HL-60 (cell line): ENCODE measurements around the gene DDC.

ENCODE experiments used
- CTCF ChIP-seq: IDR thresholded peaks from one replicate; pipeline ENCODE4 v1.5.1; 2011; ENCODE audit warnings: low read length, control low read depth, inconsistent platforms; ENCODE audit not compliant: insufficient read depth
- POLR2AphosphoS5 ChIP-seq: IDR thresholded peaks from 2 replicates; pipeline ENCODE4 v1.6.1; 2012; ENCODE audit warnings: low read depth

- TF ChIP-seq POLR2AphosphoS5: no peak
- no peak for TF ChIP-seq CTCF
These were observed 27.7 kb upstream of the DDC start for GRCh38 chr7:50592940-50593339.
